HEK293 (cell line): ENCODE measurements around the gene RIPK3.

Experiments
- CTCF ChIA-PET: fragments of 350-600 bp; formaldehyde crosslinking; extraction: SDS; loops from one replicate; lab custom pipeline; 2021; ENCODE audit warnings: antibody characterized with exemption; lab: Yijun Ruan, JAX
- POLR2A ChIA-PET: fragments of 300-600 bp; formaldehyde crosslinking; extraction: SDS; loops from one replicate; lab custom pipeline; 2020; ENCODE audit warnings: antibody characterized with exemption, inconsistent platforms; lab: Yijun Ruan, JAX
- H3K27ac ChIP-seq: fragments of 200-500 bp; sonication (Bioruptor generic); 2 replicates; pipeline ENCODE4 v1.5.1; 2014; ENCODE audit warnings: low read depth, low read length, control low read depth, inconsistent platforms; ENCODE audit errors: extremely low read depth
- H3K36me3 ChIP-seq, 2 experiments: fragments of 200-500 bp in 1 of 2; sonication (Bioruptor generic) in 1 of 2; 1 replicate in 1 of 2; 2 replicates in 1 of 2; pipeline ENCODE4 v1.5.1; 2014 to 2017; ENCODE audit warnings: inconsistent platforms in 2 of 2, low read length in 2 of 2; ENCODE audit not compliant: control insufficient read depth in 2 of 2, insufficient read depth in 1 of 2
- H3K4me1 ChIP-seq: fragments of 200-500 bp; sonication (Bioruptor generic); 2 replicates; pipeline ENCODE4 v1.5.1; 2014; ENCODE audit warnings: mild to moderate bottlenecking, low read length, inconsistent platforms; ENCODE audit not compliant: control insufficient read depth, insufficient read depth
- H3K4me3 ChIP-seq: 2 replicates; pipeline ENCODE4 v1.5.1; 2011; ENCODE audit warnings: low read depth, mild to moderate bottlenecking, control low read depth, low read length, moderate library complexity
- H3K9me3 ChIP-seq: fragments of 200-500 bp; sonication (Bioruptor generic); 2 replicates; pipeline ENCODE4 v1.5.1; 2014; ENCODE audit warnings: low read depth, low read length, inconsistent platforms; ENCODE audit not compliant: control insufficient read depth, insufficient read depth
- IKZF3 ChIP-seq: fragments of 450-650 bp; IDR thresholded peaks from 2 replicates; pipeline ENCODE4 v1.5.0; 2018; ENCODE audit warnings: missing biosample characterization, mild to moderate bottlenecking, missing genetic modification characterization, moderate library complexity
- KLF17 ChIP-seq: fragments of 450-650 bp; formaldehyde crosslinking; IDR thresholded peaks from 2 replicates; pipeline ENCODE4 v1.5.1; 2016; ENCODE audit warnings: missing biosample characterization, missing genetic modification characterization
- OVOL3 ChIP-seq: fragments of 450-650 bp; formaldehyde crosslinking; IDR thresholded peaks from 2 replicates; pipeline ENCODE4 v1.5.1; 2016; ENCODE audit warnings: missing biosample characterization, missing genetic modification characterization
- ZBTB11 ChIP-seq: fragments of 450-650 bp; formaldehyde crosslinking; conservative IDR thresholded peaks from 2 replicates; pipeline ENCODE4 v1.5.1; 2016; ENCODE audit warnings: low read depth, missing biosample characterization, missing genetic modification characterization
- ZBTB21 ChIP-seq: fragments of 450-650 bp; formaldehyde crosslinking; IDR thresholded peaks from 2 replicates; pipeline ENCODE4 v1.5.1; 2017; ENCODE audit warnings: missing biosample characterization, missing genetic modification characterization
- ZIC2 ChIP-seq: fragments of 450-650 bp; formaldehyde crosslinking; IDR thresholded peaks from 2 replicates; pipeline ENCODE4 v1.5.1; 2016; ENCODE audit warnings: missing biosample characterization, missing genetic modification characterization
- ZNF133 ChIP-seq: fragments of 450-650 bp; formaldehyde crosslinking; IDR thresholded peaks from 2 replicates; pipeline ENCODE4 v1.5.1; 2016; ENCODE audit warnings: missing biosample characterization, missing genetic modification characterization
- ZNF239 ChIP-seq: fragments of 450-650 bp; formaldehyde crosslinking; IDR thresholded peaks from 2 replicates; pipeline ENCODE4 v1.5.1; 2016; ENCODE audit warnings: missing biosample characterization, missing genetic modification characterization
- ZNF335 ChIP-seq: fragments of 450-650 bp; formaldehyde crosslinking; conservative IDR thresholded peaks from 2 replicates; pipeline ENCODE4 v1.5.1; 2016; ENCODE audit warnings: missing biosample characterization, missing genetic modification characterization
- ZNF433 ChIP-seq: fragments of 450-650 bp; formaldehyde crosslinking; IDR thresholded peaks from 2 replicates; pipeline ENCODE4 v1.5.1; 2016; ENCODE audit warnings: missing biosample characterization, missing genetic modification characterization, low read depth
- ZNF518A ChIP-seq: fragments of 450-650 bp; formaldehyde crosslinking; conservative IDR thresholded peaks from 2 replicates; pipeline ENCODE4 v1.5.1; 2016; ENCODE audit warnings: low read depth, missing biosample characterization, missing genetic modification characterization
- ZNF529 ChIP-seq: fragments of 450-650 bp; formaldehyde crosslinking; IDR thresholded peaks from 2 replicates; pipeline ENCODE4 v1.5.1; 2017; ENCODE audit warnings: missing genetic modification characterization, missing biosample characterization; ENCODE audit not compliant: insufficient replicate concordance
- ZNF544 ChIP-seq: fragments of 450-650 bp; formaldehyde crosslinking; IDR thresholded peaks from 2 replicates; pipeline ENCODE4 v1.5.0; 2017; ENCODE audit warnings: missing biosample characterization, missing genetic modification characterization
- ZNF692 ChIP-seq: fragments of 450-650 bp; formaldehyde crosslinking; IDR thresholded peaks from 2 replicates; pipeline ENCODE4 v1.5.1; 2016; ENCODE audit warnings: missing biosample characterization, missing genetic modification characterization
- ZNF704 ChIP-seq: fragments of 450-650 bp; formaldehyde crosslinking; IDR thresholded peaks from 2 replicates; pipeline ENCODE4 v1.5.1; 2016; ENCODE audit warnings: missing biosample characterization, missing genetic modification characterization
- ZNF777 ChIP-seq: fragments of 450-650 bp; formaldehyde crosslinking; IDR thresholded peaks from 2 replicates; pipeline ENCODE4 v1.5.1; 2017; ENCODE audit warnings: missing biosample characterization, missing genetic modification characterization, borderline replicate concordance

The RIPK3 gene

GRCh38 chr14:24327303-24327702 is 12.5 kb downstream of the RIPK3 start:
- TF ChIP-seq ZNF777 (tag by site-specific recombination), result no peak
- no peak for TF ChIP-seq ZBTB11 (tag by site-specific recombination)
- TF ChIP-seq ZNF335, result no peak
- TF ChIP-seq ZNF692, result no peak
- no peak for TF ChIP-seq ZBTB21 (tag by site-specific recombination)
- TF ChIP-seq KLF17 (tag by site-specific recombination), result no peak
- no peak for TF ChIP-seq ZNF518A (tag by site-specific recombination)
- no peak for TF ChIP-seq ZNF239 (tag by site-specific recombination)
- no peak for TF ChIP-seq ZNF704 (tag by site-specific recombination)
- TF ChIP-seq ZNF133, result no peak
- no peak for TF ChIP-seq ZNF529 (tag by site-specific recombination)
- TF ChIP-seq IKZF3, result no peak
- no peak for TF ChIP-seq OVOL3 (tag by site-specific recombination)
- TF ChIP-seq ZNF433 (tag by site-specific recombination), result no peak
- no peak for TF ChIP-seq ZNF544 (tag by site-specific recombination)
- TF ChIP-seq ZIC2 (tag by site-specific recombination), result no peak
- H3K9me3 ChIP-seq, result no peaks in the 10 kb centered on the region
- no peak overlapping the region for H3K4me3 ChIP-seq
- no peaks in the 10 kb centered on the region for H3K4me1 ChIP-seq
- ChIA-PET POLR2A (interaction anchor here (0.6 to 2.2 kb wide), 2 partner anchors 22 to 110 kb away, joined by 5 read pairs; no protein-coding TSS in a partner anchor), CTCF (interaction anchor here (0.5 to 16.9 kb wide), 11 partner anchors 9 to 114 kb away, joined by 3 to 468 read pairs (median 3); partner anchors contain the start of genes CBLN3, CIDEB and KHNYN)
- H3K27ac ChIP-seq, result no peak overlapping the region
- no peaks in the 10 kb centered on the region for H3K36me3 ChIP-seq
